HCT116 (cell line): Measurements from ENCODE around the gene SPATS1. TPM values are rescaled to one million over a fixed set of nuclear protein-coding genes. Genes with fewer than 3 reads are reported as not detected.

ENCODE experiments used
- ATAC-seq: fragments of 200-7000 bp; cut with Tn5 transposase; 2 replicates; pipeline ENCODE4 v1.9.1; 2020; ENCODE audit warnings: mild to moderate bottlenecking, moderate library complexity
- BruUV-seq: library from RNA; stranded (reverse); fragments of 400-500 nt; replicated peaks from 2 replicates; lab custom pipeline; 2021; lab: Mats Ljungman, UMichigan
- CTCF ChIA-PET: fragments of 300-600 bp; sonication (Branson Sonifier 250); formaldehyde crosslinking; loops from one replicate; lab custom pipeline; 2021; ENCODE audit warnings: antibody characterized with exemption; lab: Charles Lee
- POLR2A ChIA-PET: fragments of 300-600, 350-600 bp; sonication (Branson Sonifier 250); formaldehyde crosslinking; loops from one replicate; lab custom pipeline; 2021; ENCODE audit warnings: antibody characterized with exemption; lab: Charles Lee
- RAD21 ChIA-PET, 2 experiments: fragments of 300-600 bp; sonication (Branson Sonifier 250); formaldehyde crosslinking; loops; one replicate each; lab custom pipeline; 2023; ENCODE audit warnings: low total read pairs in 2 of 2; ENCODE audit not compliant: uncharacterized antibody in 2 of 2, unreplicated experiment in 2 of 2, low non-redundant PET in 1 of 2; lab: Charles Lee
- DNase-seq: peaks from one replicate; pipeline ENCODE4 v3.0.0-alpha.2; 2010; ENCODE audit warnings: low read depth, low spot score
- H2AFZ ChIP-seq: fragments of 200-600 bp; shearing (Covaris generic), sonication (generic); 2 replicates; pipeline ENCODE4 v1.6.1; 2017; ENCODE audit warnings: low read depth, mixed run types, mixed read lengths, antibody characterized with exemption, low read length; ENCODE audit not compliant: poor library complexity, severe bottlenecking
- H3K27ac ChIP-seq: 2 replicates; pipeline ENCODE4 v1.5.1; 2012; ENCODE audit warnings: low read depth, low read length
- H3K27me3 ChIP-seq: fragments of 200-600 bp; sonication (generic); 2 replicates; pipeline ENCODE4 v1.6.1; 2016; ENCODE audit warnings: mixed run types, low read length, mixed read lengths; ENCODE audit not compliant: insufficient read depth
- H3K36me3 ChIP-seq, 2 experiments: fragments of 200-500 bp in 1 of 2; fragments of 200-600 bp in 1 of 2; sonication (Bioruptor generic) in 1 of 2; sonication (generic) in 1 of 2; 2 replicates each; pipeline versions ENCODE4 v1.5.1 to v1.6.1; 2014 to 2016; ENCODE audit warnings: low read length in 2 of 2, inconsistent platforms in 1 of 2, mixed read lengths in 1 of 2, mixed run types in 1 of 2; ENCODE audit not compliant: insufficient read depth in 2 of 2, control insufficient read depth in 1 of 2
- H3K4me1 ChIP-seq, 2 experiments: fragments of 200-600 bp in 1 of 2; sonication (generic) in 1 of 2; 2 replicates each; pipeline versions ENCODE4 v1.5.1 to v1.6.1; 2012 to 2017; ENCODE audit warnings: low read length in 2 of 2, inconsistent platforms in 1 of 2, mild to moderate bottlenecking in 1 of 2, mixed read lengths in 1 of 2, mixed run types in 1 of 2, moderate library complexity in 1 of 2; ENCODE audit not compliant: insufficient read depth in 2 of 2, control insufficient read depth in 1 of 2
- H3K4me2 ChIP-seq: fragments of 200-600 bp; sonication (generic); 2 replicates; pipeline ENCODE4 v1.6.1; 2017; ENCODE audit warnings: mixed run types, low read length, mixed read lengths
- H3K4me3 ChIP-seq, 2 experiments: fragments of 200-600 bp in 1 of 2; sonication (generic) in 1 of 2; replicated peaks in 1 of 2; 2 replicates each; pipeline ENCODE4 v1.5.1; 2011 to 2016; ENCODE audit warnings: low read length in 2 of 2, control low read depth in 1 of 2, low read depth in 1 of 2, mild to moderate bottlenecking in 1 of 2, mixed read lengths in 1 of 2, mixed run types in 1 of 2
- H3K79me2 ChIP-seq: fragments of 200-600 bp; sonication (generic); 2 replicates; pipeline ENCODE4 v1.6.1; 2017; ENCODE audit warnings: mild to moderate bottlenecking, mixed run types, low read length, moderate library complexity, mixed read lengths; ENCODE audit not compliant: insufficient read depth
- H3K9ac ChIP-seq: fragments of 200-600 bp; sonication (generic); 2 replicates; pipeline ENCODE4 v1.6.1; 2016; ENCODE audit warnings: low read length, mixed read lengths
- H3K9me2 ChIP-seq: fragments of 200-600 bp; sonication (generic), shearing (Covaris generic); 2 replicates; pipeline ENCODE4 v1.6.1; 2017; ENCODE audit warnings: mixed run types, mild to moderate bottlenecking, moderate library complexity; ENCODE audit not compliant: insufficient read depth
- H3K9me3 ChIP-seq, 2 experiments: fragments of 200-500 bp in 1 of 2; fragments of 200-600 bp in 1 of 2; sonication (Bioruptor generic) in 1 of 2; sonication (generic) in 1 of 2; 2 replicates each; pipeline ENCODE4 v1.6.1; 2014 to 2017; ENCODE audit warnings: low read length in 2 of 2, mixed read lengths in 2 of 2, inconsistent platforms in 1 of 2, low read depth in 1 of 2, mild to moderate bottlenecking in 1 of 2, mixed run types in 1 of 2, moderate library complexity in 1 of 2; ENCODE audit not compliant: control insufficient read depth in 1 of 2, insufficient read depth in 1 of 2
- H4K20me1 ChIP-seq: fragments of 200-600 bp; sonication (generic), shearing (Covaris generic); 2 replicates; pipeline ENCODE4 v1.6.1; 2017; ENCODE audit warnings: mixed run types, mild to moderate bottlenecking, moderate library complexity; ENCODE audit not compliant: insufficient read depth
- CBX3 ChIP-seq: IDR thresholded peaks from 2 replicates; pipeline ENCODE4 v1.6.1; 2012; ENCODE audit warnings: low read depth
- TCF7L2 ChIP-seq: IDR thresholded peaks from 2 replicates; pipeline ENCODE4 v1.7.0; 2011; ENCODE audit warnings: borderline replicate concordance, inconsistent platforms; ENCODE audit not compliant: insufficient read depth, insufficient read length; ENCODE audit errors: extremely low read depth
- YY1 ChIP-seq: IDR thresholded peaks from 2 replicates; pipeline ENCODE4 v1.6.1; 2011; ENCODE audit warnings: low read length, low read depth, moderate library complexity, mild to moderate bottlenecking; ENCODE audit not compliant: insufficient replicate concordance; ENCODE audit errors: extremely low read depth
- intact Hi-C: fragments of 100-400 bp; cut with micrococcal nuclease; formaldehyde crosslinking; loops from 2 replicates; pipeline ENCODE4 v1.10.0; 2022
- total RNA-seq: library from RNA; stranded (reverse); gene quantifications from one replicate; pipeline ENCODE4 v1.2.1, GENCODE V29; 2021; ENCODE audit not compliant: unreplicated experiment
- TF ChIP-seq, protein P1 (sequence below): IDR thresholded peaks from 2 replicates; pipeline ENCODE4 v1.6.1; 2011; ENCODE audit warnings: mild to moderate bottlenecking, low read length, moderate library complexity; ENCODE audit not compliant: insufficient replicate concordance; ENCODE audit errors: extremely low read depth

The SPATS1 gene
- total RNA-seq, 1 experiment from 2014 or later, result not detected

GRCh38 chr6:44388887-44389286 is 46.4 kb downstream of the SPATS1 start:
- H3K4me2 ChIP-seq, result peak overlapping the region; percentile 86
- no peaks in the 10 kb centered on the region for H3K27me3 ChIP-seq
- peak overlapping the region; percentile 84; the same call in 1 of the 2 replicates for H3K9ac ChIP-seq
- ATAC-seq, result no peak
- no peaks in the 10 kb centered on the region for H3K9me2 ChIP-seq
- H3K27ac ChIP-seq, result no peak overlapping the region
- ChIA-PET CTCF (no interaction called here), POLR2A (no interaction called here), RAD21 (no interaction called here)
- H3K79me2 ChIP-seq, result peaks cover 44% of the 10 kb centered on the region
- intact Hi-C loops, result no loop called here
- H2AFZ ChIP-seq, result no peak overlapping the region
- H4K20me1 ChIP-seq, result peaks cover 6% of the 10 kb centered on the region; the same call in 1 of the 2 replicates
- no peak for DNase-seq
- peaks cover 8 to 19% of the 10 kb centered on the region in 2 experiments; a peak in 3 of 4 replicates for H3K4me1 ChIP-seq
- BruUV-seq, result TSS peak; percentile 71
- TF ChIP-seq TCF7L2 (no peak), CBX3 (no peak)
- peak overlapping the region; percentile 55 to 64 for H3K4me3 ChIP-seq
- no peaks in the 10 kb centered on the region for H3K9me3 ChIP-seq
- peaks cover 20 to 21% of the 10 kb centered on the region in 2 experiments; a peak in 3 of 4 replicates for H3K36me3 ChIP-seq

GRCh38 chr6:44390158-44390683 is 47.8 kb downstream of the SPATS1 start:
- no peaks in the 10 kb centered on the region for H3K9me3 ChIP-seq

More at GRCh38 chr6:44390158-44390683, 47.8 kb downstream of the SPATS1 start:
- intact Hi-C loops, result no loop called here
- ChIA-PET CTCF (no interaction called here), POLR2A (no interaction called here), RAD21 (no interaction called here)
- no peak overlapping the region for H3K4me3 ChIP-seq
- no peaks in the 10 kb centered on the region for H3K9me2 ChIP-seq
- peaks cover 31 to 32% of the 10 kb centered on the region in 2 experiments; a peak in 3 of 4 replicates for H3K36me3 ChIP-seq
- DNase-seq, result no peak
- H3K4me1 ChIP-seq, result peaks cover 8 to 19% of the 10 kb centered on the region in 2 experiments; a peak in 3 of 4 replicates
- H3K79me2 ChIP-seq, result peaks cover 44% of the 10 kb centered on the region
- ATAC-seq, result no peak
- H3K9ac ChIP-seq, result no peak overlapping the region
- TF ChIP-seq, protein P1, sequence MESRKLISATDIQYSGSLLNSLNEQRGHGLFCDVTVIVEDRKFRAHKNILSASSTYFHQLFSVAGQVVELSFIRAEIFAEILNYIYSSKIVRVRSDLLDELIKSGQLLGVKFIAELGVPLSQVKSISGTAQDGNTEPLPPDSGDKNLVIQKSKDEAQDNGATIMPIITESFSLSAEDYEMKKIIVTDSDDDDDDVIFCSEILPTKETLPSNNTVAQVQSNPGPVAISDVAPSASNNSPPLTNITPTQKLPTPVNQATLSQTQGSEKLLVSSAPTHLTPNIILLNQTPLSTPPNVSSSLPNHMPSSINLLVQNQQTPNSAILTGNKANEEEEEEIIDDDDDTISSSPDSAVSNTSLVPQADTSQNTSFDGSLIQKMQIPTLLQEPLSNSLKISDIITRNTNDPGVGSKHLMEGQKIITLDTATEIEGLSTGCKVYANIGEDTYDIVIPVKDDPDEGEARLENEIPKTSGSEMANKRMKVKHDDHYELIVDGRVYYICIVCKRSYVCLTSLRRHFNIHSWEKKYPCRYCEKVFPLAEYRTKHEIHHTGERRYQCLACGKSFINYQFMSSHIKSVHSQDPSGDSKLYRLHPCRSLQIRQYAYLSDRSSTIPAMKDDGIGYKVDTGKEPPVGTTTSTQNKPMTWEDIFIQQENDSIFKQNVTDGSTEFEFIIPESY, result no peak
- no peak for TF ChIP-seq YY1
- no peaks in the 10 kb centered on the region for H3K27me3 ChIP-seq
- H2AFZ ChIP-seq, result no peak overlapping the region
- peaks cover 6% of the 10 kb centered on the region; the same call in 1 of the 2 replicates for H4K20me1 ChIP-seq
- no peak overlapping the region for H3K27ac ChIP-seq
- no TSS peak for BruUV-seq
- no peak overlapping the region for H3K4me2 ChIP-seq

Other genes with a start within 250 kb of the SPATS1 start
- gene MRPL14, start 215.2 kb upstream of the SPATS1 start, total RNA-seq, result 69.6 TPM
- gene TMEM63B, start 215.1 kb upstream of the SPATS1 start, total RNA-seq, result 58.2 TPM
- gene CAPN11, start 183.8 kb upstream of the SPATS1 start, total RNA-seq, result not detected
- not detected for gene MYMX, start 125.7 kb upstream of the SPATS1 start, total RNA-seq
- 67.6 TPM for gene SLC29A1, start 119.1 kb upstream of the SPATS1 start, total RNA-seq
- 2,554 TPM for gene HSP90AB1, start 95.5 kb upstream of the SPATS1 start, total RNA-seq
- 50.5 TPM for gene SLC35B2, start 85.1 kb upstream of the SPATS1 start, total RNA-seq
- 7.6 TPM for gene NFKBIE, start 77.1 kb upstream of the SPATS1 start, total RNA-seq
- gene TMEM151B, start 72.2 kb upstream of the SPATS1 start, total RNA-seq, result not detected
- gene AARS2, start 29.3 kb upstream of the SPATS1 start, total RNA-seq, result 14.9 TPM
- 24.6 TPM for gene CDC5L, start 45.1 kb downstream of the SPATS1 start, total RNA-seq